Progenitor cell of endocrine pancreas (in vitro differentiated cells): ENCODE results near the gene ADAMTS17. TPM values are rescaled to one million over a fixed set of nuclear protein-coding genes. Genes with fewer than 3 reads are reported as not detected.

Source experiments
- DNase-seq: peaks from one replicate; pipeline ENCODE4 v3.0.0; 2021; ENCODE audit warnings: low spot score; ENCODE audit not compliant: unreplicated experiment
- H3K27ac Mint-ChIP-seq: 2 replicates; pipeline ENCODE4 v1.8.0; 2021; ENCODE audit warnings: mild to moderate bottlenecking, moderate library complexity, mixed read lengths
- H3K27me3 Mint-ChIP-seq: 2 replicates; pipeline ENCODE4 v1.8.0; 2021; ENCODE audit warnings: mixed read lengths
- H3K36me3 Mint-ChIP-seq: 2 replicates; pipeline ENCODE4 v1.8.0; 2022; ENCODE audit warnings: mixed read lengths; ENCODE audit not compliant: insufficient read depth
- H3K4me1 Mint-ChIP-seq: 2 replicates; pipeline ENCODE4 v1.8.0; 2021; ENCODE audit warnings: low read depth, mixed read lengths
- H3K4me3 Mint-ChIP-seq: 2 replicates; pipeline ENCODE4 v1.8.0; 2021; ENCODE audit warnings: low read depth, mild to moderate bottlenecking, moderate library complexity, mixed read lengths
- H3K9me3 Mint-ChIP-seq: 2 replicates; pipeline ENCODE4 v1.8.0; 2021; ENCODE audit warnings: low read depth, mixed read lengths
- total RNA-seq: library from RNA; stranded (reverse); gene quantifications from 2 replicates; pipeline ENCODE4 v1.2.1, GENCODE V29; 2021
- TF ChIP-seq, protein P1 (sequence below): fragments of 200-600 bp; sonication (generic); IDR thresholded peaks from one replicate; pipeline ENCODE4 v1.5.0; 2021; ENCODE audit warnings: antibody characterized with exemption, mild to moderate bottlenecking; ENCODE audit not compliant: unreplicated experiment

The ADAMTS17 gene
- total RNA-seq, 1 donor from 2014 or later = 3.5 TPM

DNA sequence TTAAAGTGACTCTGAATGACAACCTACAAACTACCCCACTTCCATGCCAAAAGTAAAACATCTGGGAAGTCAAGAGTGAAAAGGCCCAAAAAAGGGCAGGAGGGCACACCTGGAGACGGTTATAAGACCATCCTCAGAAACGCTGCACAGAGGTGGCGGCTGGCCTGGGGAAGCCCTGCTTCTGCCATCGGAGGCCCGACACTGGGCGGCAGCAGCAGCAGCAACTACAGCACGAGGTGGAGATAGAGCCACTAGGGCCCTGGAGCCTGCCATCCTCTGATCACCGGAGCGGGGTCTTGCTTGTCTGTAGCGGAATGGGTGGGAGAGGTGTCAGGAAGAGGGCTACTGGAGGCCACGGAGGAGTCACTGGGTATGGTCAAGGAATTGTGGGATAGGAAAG is 283.3 kb downstream of the ADAMTS17 start:
- Mint-ChIP-seq H3K36me3 (no peaks in the 10 kb centered on the region), H3K4me1 (no peaks in the 10 kb centered on the region), H3K4me3 (no peak overlapping the region), H3K27ac (no peak overlapping the region), H3K9me3 (no peaks in the 10 kb centered on the region), H3K27me3 (peaks cover 35% of the 10 kb centered on the region)
- TF ChIP-seq, protein P1, sequence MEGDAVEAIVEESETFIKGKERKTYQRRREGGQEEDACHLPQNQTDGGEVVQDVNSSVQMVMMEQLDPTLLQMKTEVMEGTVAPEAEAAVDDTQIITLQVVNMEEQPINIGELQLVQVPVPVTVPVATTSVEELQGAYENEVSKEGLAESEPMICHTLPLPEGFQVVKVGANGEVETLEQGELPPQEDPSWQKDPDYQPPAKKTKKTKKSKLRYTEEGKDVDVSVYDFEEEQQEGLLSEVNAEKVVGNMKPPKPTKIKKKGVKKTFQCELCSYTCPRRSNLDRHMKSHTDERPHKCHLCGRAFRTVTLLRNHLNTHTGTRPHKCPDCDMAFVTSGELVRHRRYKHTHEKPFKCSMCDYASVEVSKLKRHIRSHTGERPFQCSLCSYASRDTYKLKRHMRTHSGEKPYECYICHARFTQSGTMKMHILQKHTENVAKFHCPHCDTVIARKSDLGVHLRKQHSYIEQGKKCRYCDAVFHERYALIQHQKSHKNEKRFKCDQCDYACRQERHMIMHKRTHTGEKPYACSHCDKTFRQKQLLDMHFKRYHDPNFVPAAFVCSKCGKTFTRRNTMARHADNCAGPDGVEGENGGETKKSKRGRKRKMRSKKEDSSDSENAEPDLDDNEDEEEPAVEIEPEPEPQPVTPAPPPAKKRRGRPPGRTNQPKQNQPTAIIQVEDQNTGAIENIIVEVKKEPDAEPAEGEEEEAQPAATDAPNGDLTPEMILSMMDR = no peak
- no peak for DNase-seq

DNA sequence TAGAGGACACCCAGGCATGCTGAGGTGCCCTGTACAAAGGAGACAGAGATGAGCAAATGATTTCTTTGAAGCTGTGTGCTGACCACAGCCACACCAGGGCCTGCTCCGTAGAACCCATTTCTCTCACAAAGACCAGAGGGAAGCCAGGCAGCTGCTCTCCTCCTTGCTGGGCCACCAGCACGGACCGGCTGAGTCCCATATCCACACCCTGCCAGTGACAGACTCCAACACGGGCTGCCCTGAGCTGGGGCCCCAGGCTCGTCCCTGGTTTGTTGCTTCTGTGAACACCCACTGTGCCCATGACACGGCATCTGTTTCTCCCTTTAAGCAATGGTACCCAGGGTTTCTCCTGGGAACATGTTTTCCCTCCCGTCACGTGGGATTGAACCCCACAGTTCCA is 284.5 kb downstream of the ADAMTS17 start:
- Mint-ChIP-seq H3K4me1 (peaks cover 7% of the 10 kb centered on the region), H3K4me3 (no peak overlapping the region), H3K9me3 (no peaks in the 10 kb centered on the region), H3K27ac (no peak overlapping the region), H3K27me3 (peaks cover 39% of the 10 kb centered on the region), H3K36me3 (no peaks in the 10 kb centered on the region)
- TF ChIP-seq, protein P1 = no peak
- DNase-seq = no peak

DNA sequence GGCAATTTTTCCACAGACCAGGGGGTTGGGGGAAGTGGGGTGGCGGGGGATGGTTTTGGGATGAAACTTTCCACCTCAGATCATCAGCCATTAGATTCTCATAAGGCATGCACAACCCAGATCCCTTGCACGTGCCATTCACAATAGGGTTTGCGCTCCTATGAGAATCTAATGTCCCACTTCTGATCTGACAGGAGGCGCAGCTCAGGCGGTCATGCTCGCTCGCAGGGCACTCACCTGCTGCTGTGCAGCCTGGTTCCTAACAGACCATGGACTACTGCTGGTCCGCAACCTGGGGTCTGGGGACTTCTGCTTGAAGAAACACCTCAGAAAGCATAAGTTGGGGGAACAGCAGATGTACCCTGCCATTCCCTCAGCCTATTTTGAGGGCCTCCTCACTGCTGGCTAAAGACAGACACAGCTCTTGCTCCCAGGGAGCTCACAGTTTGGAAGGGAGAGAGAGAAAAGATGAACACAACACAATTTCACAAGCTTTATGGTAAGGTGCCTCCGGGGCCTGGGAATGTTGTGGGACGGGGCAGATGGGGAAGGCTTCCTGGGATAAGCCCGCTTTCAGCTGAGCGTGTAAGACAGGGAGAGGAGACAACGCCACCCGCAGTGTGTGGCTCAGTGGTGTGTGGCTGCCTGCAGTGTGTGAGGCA is 285.2 kb downstream of the ADAMTS17 start:
- Mint-ChIP-seq H3K9me3 (no peaks in the 10 kb centered on the region), H3K36me3 (no peaks in the 10 kb centered on the region), H3K4me1 (peaks cover 9% of the 10 kb centered on the region), H3K4me3 (no peak overlapping the region), H3K27ac (no peak overlapping the region), H3K27me3 (peaks cover 42% of the 10 kb centered on the region)
- TF ChIP-seq, protein P1 = no peak
- no peak for DNase-seq

DNA sequence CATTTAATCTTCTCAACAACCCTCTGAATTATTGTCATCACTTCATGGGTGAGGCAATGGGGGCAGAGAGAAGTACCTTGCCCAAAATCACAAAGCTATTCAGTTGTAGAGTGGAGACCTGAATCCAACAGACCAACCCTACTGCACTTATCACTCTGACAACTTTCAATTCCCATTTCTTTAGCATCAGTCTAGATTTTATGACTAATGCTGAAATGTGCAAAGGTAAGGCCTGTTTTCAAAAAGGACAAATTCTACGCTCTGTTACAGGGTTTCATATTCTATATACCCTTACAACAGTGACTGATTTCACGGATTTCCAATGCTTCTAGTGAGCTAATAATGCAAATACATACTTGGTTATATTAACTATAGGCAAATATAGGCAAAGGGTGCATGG is 286.0 kb downstream of the ADAMTS17 start:
- H3K4me3 Mint-ChIP-seq = no peak overlapping the region
- no peak overlapping the region for H3K27ac Mint-ChIP-seq
- H3K27me3 Mint-ChIP-seq = peaks cover 42% of the 10 kb centered on the region
- DNase-seq = no peak
- H3K36me3 Mint-ChIP-seq = no peaks in the 10 kb centered on the region
- TF ChIP-seq, protein P1 = no peak
- peaks cover 9% of the 10 kb centered on the region for H3K4me1 Mint-ChIP-seq
- no peaks in the 10 kb centered on the region for H3K9me3 Mint-ChIP-seq

DNA sequence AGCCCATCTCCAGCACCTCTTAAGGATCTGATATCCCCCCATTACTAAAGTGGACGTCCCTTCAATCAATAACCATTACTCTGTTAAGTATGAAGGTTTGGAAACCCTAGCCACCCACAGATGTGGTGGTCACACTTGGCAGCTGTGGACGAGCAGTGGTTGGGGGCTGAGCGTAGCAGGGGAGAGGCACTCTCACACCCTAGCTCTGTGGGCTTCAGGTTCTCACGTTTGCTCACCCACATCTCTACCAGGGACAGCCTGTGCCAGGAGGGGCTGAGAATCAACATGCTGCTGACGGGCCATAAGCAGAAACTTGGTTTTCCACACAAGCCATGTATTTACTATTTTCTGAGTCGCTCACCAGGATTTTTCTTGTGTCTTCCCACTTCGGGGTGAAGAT is 287.2 kb downstream of the ADAMTS17 start:
- H3K4me3 Mint-ChIP-seq = no peak overlapping the region
- no peaks in the 10 kb centered on the region for H3K36me3 Mint-ChIP-seq
- TF ChIP-seq, protein P1 = no peak
- peaks cover 44% of the 10 kb centered on the region for H3K27me3 Mint-ChIP-seq
- DNase-seq = no peak
- peaks cover 9% of the 10 kb centered on the region for H3K4me1 Mint-ChIP-seq
- no peak overlapping the region for H3K27ac Mint-ChIP-seq
- H3K9me3 Mint-ChIP-seq = no peaks in the 10 kb centered on the region
